H1 (cell line): ENCODE results near the gene NBAS. TPM values are rescaled to one million over a fixed set of nuclear protein-coding genes. Genes with fewer than 3 reads are reported as not detected.

Experiments used
- CTCF ChIA-PET: fragments of 300-600 bp; sonication (Branson Sonifier 250); formaldehyde crosslinking; loops from one replicate; lab custom pipeline; 2021; ENCODE audit not compliant: partially characterized antibody; lab: Charles Lee
- POLR2A ChIA-PET: fragments of 300-600 bp; sonication (Branson Sonifier 250); formaldehyde crosslinking; loops from one replicate; lab custom pipeline; 2021; ENCODE audit warnings: inconsistent platforms; ENCODE audit not compliant: partially characterized antibody; lab: Charles Lee
- DNase-seq, 2 experiments: peaks; one replicate each; pipeline versions ENCODE4 v3.0.0 to v3.0.0-alpha.2; 2010 to 2022; ENCODE audit warnings: low spot score in 2 of 2, low read depth in 1 of 2, mixed read lengths in 1 of 2
- FAIRE-seq: peaks from 2 replicates; lab custom pipeline; 2011; peaks lifted over from hg19 to GRCh38; lab: Jason Lieb, UNC
- H2AFZ ChIP-seq: 2 replicates; pipeline ENCODE4 v1.8.1; 2012; ENCODE audit warnings: low read length, inconsistent platforms
- H2AK5ac ChIP-seq: 2 replicates; pipeline ENCODE4 v1.6.1; 2013; ENCODE audit warnings: low read depth, low read length
- H2BK120ac ChIP-seq: replicated peaks from 2 replicates; pipeline ENCODE3; 2013; ENCODE audit warnings: low read depth, low read length, inconsistent platforms
- H2BK12ac ChIP-seq: 2 replicates; pipeline ENCODE4 v1.6.1; 2013; ENCODE audit warnings: low read depth, low read length
- H2BK15ac ChIP-seq: 2 replicates; pipeline ENCODE4 v1.6.1; 2013; ENCODE audit warnings: low read length
- H2BK20ac ChIP-seq: 2 replicates; pipeline ENCODE4 v1.6.1; 2013; ENCODE audit warnings: low read length
- H2BK5ac ChIP-seq: 2 replicates; pipeline ENCODE4 v1.6.1; 2013; ENCODE audit warnings: low read depth, low read length
- H3K14ac ChIP-seq: 2 replicates; pipeline ENCODE4 v1.6.1; 2013; ENCODE audit warnings: inconsistent platforms; ENCODE audit not compliant: insufficient read length
- H3K18ac ChIP-seq: 2 replicates; pipeline ENCODE4 v1.6.1; 2013; ENCODE audit warnings: low read length; ENCODE audit errors: extremely low read depth
- H3K23ac ChIP-seq: 2 replicates; pipeline ENCODE4 v1.6.1; 2013; ENCODE audit warnings: inconsistent platforms; ENCODE audit not compliant: insufficient read length
- H3K23me2 ChIP-seq: 2 replicates; pipeline ENCODE4 v1.6.1; 2013; ENCODE audit warnings: low read depth, low read length
- H3K27ac ChIP-seq: 2 replicates; pipeline ENCODE4 v1.6.1; 2011; ENCODE audit warnings: low read depth, low read length, inconsistent platforms
- H3K27me3 ChIP-seq, 4 experiments: replicated peaks in 1 of 4; 1 replicate in 1 of 4; 2 replicates in 3 of 4; pipeline versions ENCODE4 v1.6.1 to v1.8.1; 2011 to 2013; ENCODE audit warnings: low read length in 3 of 4, mild to moderate bottlenecking in 3 of 4, inconsistent platforms in 2 of 4, mixed read lengths in 2 of 4, moderate library complexity in 1 of 4; ENCODE audit not compliant: control insufficient read depth in 3 of 4, insufficient read depth in 3 of 4; ENCODE audit errors: extremely low read depth in 1 of 4
- H3K36me3 ChIP-seq, 4 experiments: 2 replicates each; pipeline versions ENCODE4 v1.6.1 to v1.8.1; 2011 to 2013; ENCODE audit warnings: mild to moderate bottlenecking in 4 of 4, low read length in 3 of 4, moderate library complexity in 2 of 4, control low read depth in 1 of 4, inconsistent platforms in 1 of 4; ENCODE audit not compliant: insufficient read depth in 4 of 4, control insufficient read depth in 2 of 4
- H3K4ac ChIP-seq: replicated peaks from 2 replicates; pipeline ENCODE3; 2013; ENCODE audit warnings: low read length, low read depth, mixed read lengths, inconsistent platforms; ENCODE audit not compliant: insufficient read length
- H3K4me1 ChIP-seq, 4 experiments: replicated peaks in 1 of 4; 1 replicate in 1 of 4; 2 replicates in 3 of 4; pipeline versions ENCODE4 v1.6.1 to v1.8.1; 2011 to 2013; ENCODE audit warnings: low read length in 3 of 4, inconsistent platforms in 2 of 4, mixed read lengths in 1 of 4; ENCODE audit not compliant: insufficient read depth in 4 of 4, control insufficient read depth in 3 of 4
- H3K4me2 ChIP-seq, 2 experiments: 2 replicates each; pipeline versions ENCODE4 v1.6.1 to v1.8.1; 2011 to 2013; ENCODE audit warnings: low read depth in 2 of 2, low read length in 2 of 2, control low read depth in 1 of 2, inconsistent platforms in 1 of 2, mild to moderate bottlenecking in 1 of 2; ENCODE audit not compliant: insufficient read depth in 1 of 2
- H3K4me3 ChIP-seq, 4 experiments: fragments of 200-600, 300-600 bp in 1 of 4; sonication (generic), shearing (Covaris generic), sonication (Bioruptor Twin) in 1 of 4; 2 replicates each; pipeline versions ENCODE4 v1.5.1 to v1.8.1; 2011 to 2016; ENCODE audit warnings: low read length in 4 of 4, low read depth in 3 of 4, control low read depth in 2 of 4, inconsistent platforms in 2 of 4, mild to moderate bottlenecking in 2 of 4, mixed read lengths in 1 of 4, moderate library complexity in 1 of 4; ENCODE audit not compliant: insufficient read depth in 2 of 4; ENCODE audit errors: extremely low read depth in 1 of 4
- H3K56ac ChIP-seq: replicated peaks from 2 replicates; pipeline ENCODE3; 2013; ENCODE audit warnings: low read depth, mild to moderate bottlenecking, mixed read lengths, low read length, inconsistent platforms; ENCODE audit not compliant: insufficient read length
- H3K79me1 ChIP-seq: 2 replicates; pipeline ENCODE4 v1.6.1; 2013; ENCODE audit warnings: low read depth, low read length, control low read depth
- H3K79me2 ChIP-seq, 2 experiments: 2 replicates each; pipeline versions ENCODE4 v1.6.1 to v1.8.1; 2012 to 2013; ENCODE audit warnings: low read length in 2 of 2, mild to moderate bottlenecking in 2 of 2, inconsistent platforms in 1 of 2; ENCODE audit not compliant: insufficient read depth in 2 of 2, control insufficient read depth in 1 of 2
- H3K9ac ChIP-seq, 4 experiments: replicated peaks in 1 of 4; 1 replicate in 1 of 4; 2 replicates in 3 of 4; pipeline versions ENCODE4 v1.6.1 to v1.8.1; 2011 to 2013; ENCODE audit warnings: low read depth in 3 of 4, low read length in 3 of 4, control low read depth in 2 of 4, mild to moderate bottlenecking in 2 of 4, moderate library complexity in 2 of 4, inconsistent platforms in 1 of 4; ENCODE audit errors: extremely low read depth in 1 of 4
- H3K9me3 ChIP-seq, 2 experiments: 2 replicates each; pipeline versions ENCODE4 v1.6.1 to v1.8.1; 2012 to 2013; ENCODE audit warnings: mild to moderate bottlenecking in 2 of 2, moderate library complexity in 2 of 2, control low read depth in 1 of 2, inconsistent platforms in 1 of 2, low read depth in 1 of 2, low read length in 1 of 2, mixed read lengths in 1 of 2; ENCODE audit not compliant: insufficient read depth in 2 of 2
- H4K20me1 ChIP-seq, 2 experiments: replicated peaks in 1 of 2; 2 replicates each; pipeline versions ENCODE3 to v1.8.1; 2011 to 2013; ENCODE audit warnings: inconsistent platforms in 2 of 2, low read length in 2 of 2, mild to moderate bottlenecking in 1 of 2; ENCODE audit not compliant: insufficient read depth in 2 of 2, control insufficient read depth in 1 of 2
- H4K5ac ChIP-seq: 2 replicates; pipeline ENCODE4 v1.6.1; 2013; ENCODE audit warnings: low read length, low read depth, mixed read lengths, inconsistent platforms; ENCODE audit not compliant: insufficient read length
- H4K8ac ChIP-seq: 2 replicates; pipeline ENCODE4 v1.8.0; 2013; ENCODE audit warnings: mild to moderate bottlenecking, moderate library complexity, low read length, inconsistent platforms; ENCODE audit not compliant: insufficient read depth; ENCODE audit errors: extremely low read depth
- H4K91ac ChIP-seq: replicated peaks from 2 replicates; pipeline ENCODE3; 2013; ENCODE audit warnings: low read length, mixed read lengths, inconsistent platforms; ENCODE audit not compliant: insufficient read length
- ATF2 ChIP-seq: IDR thresholded peaks from 2 replicates; pipeline ENCODE4 v1.6.1; 2012; ENCODE audit warnings: low read length, inconsistent platforms
- CBX5 ChIP-seq: fragments of 300-800, 300-1000 bp; sonication (generic); IDR thresholded peaks from 2 replicates; pipeline ENCODE4 v1.7.1; 2016; ENCODE audit warnings: antibody characterized with exemption, low read length, low read depth
- CTCF ChIP-seq, 3 experiments: IDR thresholded peaks; 1 replicate in 2 of 3; 2 replicates in 1 of 3; pipeline versions ENCODE4 v1.5.1 to v1.6.1; 2011; ENCODE audit warnings: low read length in 3 of 3, mild to moderate bottlenecking in 3 of 3, inconsistent platforms in 2 of 3, low read depth in 1 of 3, moderate library complexity in 1 of 3; ENCODE audit not compliant: insufficient read depth in 1 of 3; ENCODE audit errors: control extremely low read depth in 1 of 3
- JUND ChIP-seq: IDR thresholded peaks from 2 replicates; pipeline ENCODE4 v1.6.1; 2011; ENCODE audit warnings: mild to moderate bottlenecking, improper control_type of control experiment, low read length
- POLR2A ChIP-seq, 2 experiments: IDR thresholded peaks; 1 replicate in 1 of 2; 2 replicates in 1 of 2; pipeline ENCODE4 v1.6.1; 2011; ENCODE audit warnings: low read depth in 2 of 2, low read length in 2 of 2, mild to moderate bottlenecking in 2 of 2; ENCODE audit errors: control extremely low read depth in 1 of 2
- RAD21 ChIP-seq, 2 experiments: IDR thresholded peaks in 1 of 2; conservative IDR thresholded peaks in 1 of 2; 2 replicates each; pipeline ENCODE4 v1.6.1; 2011; ENCODE audit warnings: low read depth in 2 of 2, low read length in 2 of 2, improper control_type of control experiment in 1 of 2, inconsistent platforms in 1 of 2, mild to moderate bottlenecking in 1 of 2, moderate library complexity in 1 of 2
- SP1 ChIP-seq: IDR thresholded peaks from 2 replicates; pipeline ENCODE4 v1.6.1; 2011; ENCODE audit warnings: low read depth, low read length
- SP2 ChIP-seq: IDR thresholded peaks from 2 replicates; pipeline ENCODE4 v1.6.1; 2012; ENCODE audit warnings: mild to moderate bottlenecking, low read length, inconsistent platforms
- SRF ChIP-seq: IDR thresholded peaks from 2 replicates; pipeline ENCODE4 v1.6.1; 2011; ENCODE audit warnings: mild to moderate bottlenecking, low read depth, low read length, moderate library complexity
- TEAD4 ChIP-seq: IDR thresholded peaks from 2 replicates; pipeline ENCODE4 v1.6.1; 2012; ENCODE audit warnings: low read depth, low read length, inconsistent platforms, mixed read lengths
- WGBS, 2 experiments: shearing (Covaris generic) in 1 of 2; methylation state at CpG; one replicate each; pipeline versions ENCODE4 v1.1.6 to v1.1.7; 2013 to 2015; ENCODE audit warnings: low lambda C conversion rate in 2 of 2, mixed read lengths in 2 of 2, inconsistent platforms in 1 of 2, low coverage in 1 of 2, missing lambda C conversion rate in 1 of 2; ENCODE audit not compliant: insufficient replicate concordance in 2 of 2, insufficient coverage in 1 of 2, insufficient read length in 1 of 2; ENCODE audit errors: extremely low coverage in 1 of 2, missing lambda C conversion rate in 1 of 2; 5-methylcytosine and 5-hydroxymethylcytosine counted together
- polyA plus RNA-seq, 7 experiments: library from polyadenylated mRNA; depleted of rRNA in 3 of 7; stranded (reverse) in 5 of 7; unstranded in 2 of 7; fragments of >200 nt in 5 of 7; fragments of 200-250 nt in 2 of 7; gene quantifications; 1 replicate in 5 of 7; 2 replicates in 1 of 7; 4 replicates in 1 of 7; pipeline versions ENCODE4 v1.2.1 to v1.2.3, GENCODE V29; 2011 to 2013; ENCODE audit warnings: missing spikeins in 2 of 7, mixed read lengths in 2 of 7
- total RNA-seq: library from RNA; stranded (reverse); fragmentation: NEBNext Ultra II Directional; extraction: Animal tissue kit (Norgen Biotek cat#: 25700); gene quantifications from 2 replicates; pipeline ENCODE4 v1.2.1, GENCODE V29; 2021

Gene NBAS
- total and polyA plus RNA-seq, 2 of the 8 experiments (the other 6 are each of a cell fraction or from before 2014, with no cell fraction given), result 19.6 to 34.8 TPM

- ChIA-PET POLR2A (no interaction called here), CTCF (interaction anchor here (0.6 kb wide), 1 partner anchor 727 kb away, joined by 3 read pairs; no protein-coding TSS in a partner anchor)
- Histone ChIP-seq H3K79me2 (no peaks in the 10 kb centered on the region), H3K23ac (no peak overlapping the region), H3K36me3 (no peaks in the 10 kb centered on the region; a peak in 1 of 8 replicates), H2BK12ac (no peak overlapping the region), H3K4me1 (no peaks in the 10 kb centered on the region), H3K14ac (no peak overlapping the region), H3K79me1 (no peaks in the 10 kb centered on the region), H2AK5ac (no peak overlapping the region), H3K27ac (no peak overlapping the region), H3K4me3 (no peak overlapping the region), H2BK120ac (no peak overlapping the region), H3K9ac (no peak overlapping the region), H2BK15ac (no peak overlapping the region), H2BK20ac (no peak overlapping the region), H3K4ac (no peak overlapping the region), H3K9me3 (no peaks in the 10 kb centered on the region), H4K8ac (no peak overlapping the region), H3K23me2 (no peaks in the 10 kb centered on the region), H3K27me3 (no peaks in the 10 kb centered on the region), H2BK5ac (no peak overlapping the region), H2AFZ (no peak overlapping the region), H3K4me2 (no peak overlapping the region), H4K5ac (no peak overlapping the region), H3K56ac (no peak overlapping the region), H4K91ac (no peak overlapping the region), H3K18ac (no peak overlapping the region), H4K20me1 (no peaks in the 10 kb centered on the region)
- 100% methylated on average over 2 of the region's 2 CpGs; no CpG with 5 or more reads in 1 of the 2 experiments for WGBS, 2 experiments
- no peak for DNase-seq
- no peak for FAIRE-seq
- TF ChIP-seq SRF (no peak), SP2 (no peak), TEAD4 (no peak), CTCF (IDR thresholded peaks at IDR 0.05; ENCODE audit: control extremely low read depth in 1 of 3, insufficient read depth in 1 of 3, low read depth in 1 of 3, low read length in 3 of 3) (no peak), CBX5 (no peak), RAD21 (IDR thresholded peaks at IDR 0.05 in 1 of 2, conservative IDR thresholded peaks at IDR 0.05 in 1 of 2; ENCODE audit: low read depth in 2 of 2, low read length in 2 of 2) (no peak), JUND (no peak), ATF2 (no peak), POLR2A (IDR thresholded peaks at IDR 0.05; ENCODE audit: control extremely low read depth in 1 of 2, low read depth in 2 of 2, low read length in 2 of 2) (no peak), SP1 (no peak)
These were observed 74.4 kb downstream of the NBAS start for GRCh38 chr2:15486770-15487169.
